CD4-positive, alpha-beta T cell treated with Interleukin-15 for 1 hour (primary cell): ENCODE results near the gene CNKSR1.

Experiments
- DNase-seq: peaks from one replicate; pipeline ENCODE4 v3.0.0-alpha.2; 2020

The CNKSR1 gene, protein sequence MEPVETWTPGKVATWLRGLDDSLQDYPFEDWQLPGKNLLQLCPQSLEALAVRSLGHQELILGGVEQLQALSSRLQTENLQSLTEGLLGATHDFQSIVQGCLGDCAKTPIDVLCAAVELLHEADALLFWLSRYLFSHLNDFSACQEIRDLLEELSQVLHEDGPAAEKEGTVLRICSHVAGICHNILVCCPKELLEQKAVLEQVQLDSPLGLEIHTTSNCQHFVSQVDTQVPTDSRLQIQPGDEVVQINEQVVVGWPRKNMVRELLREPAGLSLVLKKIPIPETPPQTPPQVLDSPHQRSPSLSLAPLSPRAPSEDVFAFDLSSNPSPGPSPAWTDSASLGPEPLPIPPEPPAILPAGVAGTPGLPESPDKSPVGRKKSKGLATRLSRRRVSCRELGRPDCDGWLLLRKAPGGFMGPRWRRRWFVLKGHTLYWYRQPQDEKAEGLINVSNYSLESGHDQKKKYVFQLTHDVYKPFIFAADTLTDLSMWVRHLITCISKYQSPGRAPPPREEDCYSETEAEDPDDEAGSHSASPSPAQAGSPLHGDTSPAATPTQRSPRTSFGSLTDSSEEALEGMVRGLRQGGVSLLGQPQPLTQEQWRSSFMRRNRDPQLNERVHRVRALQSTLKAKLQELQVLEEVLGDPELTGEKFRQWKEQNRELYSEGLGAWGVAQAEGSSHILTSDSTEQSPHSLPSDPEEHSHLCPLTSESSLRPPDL

DNA sequence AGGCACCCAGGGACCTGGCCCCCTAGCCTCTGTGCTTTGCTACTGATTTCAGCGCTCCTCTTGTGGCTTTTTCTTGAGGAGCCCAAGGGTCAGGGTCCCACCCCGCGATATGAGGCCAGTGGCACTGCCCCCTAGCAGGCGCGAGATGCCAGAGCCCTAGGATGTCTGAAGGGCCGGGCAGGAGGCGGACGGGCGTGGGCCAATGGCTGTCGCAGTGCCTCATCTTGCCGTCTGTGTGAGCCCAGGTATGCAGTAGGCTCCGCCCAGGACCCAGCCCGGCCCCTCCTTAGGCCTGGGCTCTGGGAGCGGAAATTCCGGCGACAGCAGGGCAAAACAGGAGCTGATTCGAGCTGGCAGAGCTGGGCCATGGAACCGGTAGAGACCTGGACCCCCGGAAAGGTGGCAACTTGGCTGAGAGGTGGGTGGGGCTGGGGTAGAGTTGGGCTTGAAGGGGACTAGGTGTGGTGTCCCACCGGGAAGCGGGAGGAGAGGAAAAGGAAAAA is at the start of gene CNKSR1:
TSS of gene CNKSR1 (plus strand) at position 310 of the 503 bp plus-strand sequence. CDS start at position 367, 57 bp downstream.
- DNase-seq, result no peak

DNA sequence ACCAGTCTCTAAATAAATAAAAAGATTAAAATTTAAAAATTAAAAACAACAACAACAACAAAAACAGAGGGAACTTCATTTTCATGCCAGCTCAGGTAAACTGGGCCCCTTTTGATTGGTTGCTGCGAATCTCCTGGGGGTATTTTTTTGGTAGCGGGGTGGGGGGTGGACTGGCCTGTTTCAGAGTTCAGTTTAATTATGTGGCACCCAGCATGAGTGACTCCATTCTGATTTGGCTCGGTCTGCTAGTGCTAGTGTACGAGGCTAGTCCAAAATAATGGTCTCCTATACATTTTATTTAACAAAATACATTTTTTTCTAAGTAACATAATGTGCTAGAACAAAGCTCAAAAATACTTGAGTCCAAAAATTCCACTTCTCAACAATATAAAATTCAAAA is 47.5 kb upstream of the CNKSR1 start:
- no peak for DNase-seq

DNA sequence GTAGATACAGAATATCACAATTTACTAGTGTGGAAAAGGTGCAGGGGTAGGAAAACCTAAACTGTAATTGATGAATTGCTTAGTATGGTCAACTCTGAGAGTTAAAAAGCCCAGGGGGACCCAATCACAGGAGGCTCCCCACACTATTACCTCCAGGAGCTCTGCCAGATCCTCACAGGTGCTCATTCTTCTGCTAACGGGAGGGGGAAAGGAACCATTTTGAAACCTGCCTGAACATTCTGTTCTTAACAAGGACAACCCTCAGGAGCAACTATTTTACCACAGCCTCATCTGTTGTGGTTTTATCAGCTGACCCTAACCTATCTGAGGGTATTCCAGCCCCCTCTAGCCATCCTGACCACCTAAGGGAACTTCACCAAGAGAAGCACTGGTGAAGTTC is 46.6 kb upstream of the CNKSR1 start:
- no peak for DNase-seq

DNA sequence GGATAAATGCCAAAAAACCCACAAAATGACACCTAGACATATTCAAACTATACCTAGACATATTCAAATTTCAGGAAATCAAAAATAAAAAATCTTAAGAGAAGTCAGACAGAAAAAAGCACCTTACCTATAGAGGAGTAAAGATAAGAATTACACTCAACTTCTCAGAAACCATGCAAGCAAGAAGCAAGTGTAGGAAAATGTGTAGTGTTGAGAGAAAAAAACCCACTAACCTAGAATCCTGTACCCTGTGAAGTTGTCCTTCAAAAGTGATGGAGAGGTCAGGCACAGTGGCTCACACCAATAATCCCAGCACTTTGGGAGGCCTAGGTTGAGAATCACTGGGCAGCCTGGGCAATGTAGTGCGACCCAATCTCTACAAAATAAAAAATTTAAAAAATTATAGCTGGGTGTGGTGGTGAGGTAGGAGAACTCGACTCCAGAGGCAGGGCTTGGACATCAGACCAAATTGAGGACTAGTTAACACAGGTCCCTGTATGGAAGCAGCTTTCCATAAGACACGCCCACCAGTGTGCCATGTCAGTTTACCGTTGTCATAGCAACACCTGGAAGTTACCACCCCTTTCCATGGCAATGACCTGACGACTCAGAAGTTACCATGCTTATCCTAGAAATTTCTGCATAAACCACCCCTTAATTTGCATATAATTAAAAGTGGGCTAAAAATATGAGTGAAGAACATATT is 45.0 kb upstream of the CNKSR1 start:
- DNase-seq, result no peak

DNA sequence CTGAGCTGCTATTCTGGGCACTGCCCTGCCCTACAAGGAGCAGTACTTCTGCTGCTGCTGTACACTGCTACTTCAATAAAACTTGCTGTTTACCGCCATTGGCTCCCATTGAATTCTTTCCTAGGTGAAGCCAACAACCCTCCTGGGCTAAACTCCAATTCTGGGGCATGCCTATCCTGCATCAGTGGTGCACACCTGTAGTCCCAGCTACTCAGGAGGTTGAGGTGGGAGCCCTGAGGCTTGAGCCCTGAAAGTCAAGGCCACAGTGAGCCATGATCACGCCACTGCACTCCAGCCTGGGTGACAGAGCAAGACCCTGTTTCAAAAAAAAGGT is 44.5 kb upstream of the CNKSR1 start:
- DNase-seq, result no peak

DNA sequence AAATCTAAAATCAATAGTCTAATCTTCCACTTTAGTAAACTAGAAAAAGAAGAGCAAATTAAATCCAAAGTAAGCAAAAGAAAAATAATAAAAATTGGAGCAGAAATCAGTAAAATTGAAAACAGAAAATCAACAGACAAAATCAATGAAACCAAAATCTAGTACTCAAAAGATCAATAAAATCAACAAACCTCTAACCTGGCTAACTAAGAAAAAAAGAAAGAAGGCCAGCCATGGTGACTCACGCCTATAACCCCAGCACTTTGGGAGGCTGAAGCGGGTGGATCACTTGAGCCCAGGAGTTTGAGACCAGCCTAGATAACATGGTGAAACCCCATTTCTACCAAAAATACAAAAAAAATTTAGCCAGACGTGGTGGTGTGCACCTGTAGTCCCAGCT is 42.8 kb upstream of the CNKSR1 start:
- DNase-seq, result no peak

DNA sequence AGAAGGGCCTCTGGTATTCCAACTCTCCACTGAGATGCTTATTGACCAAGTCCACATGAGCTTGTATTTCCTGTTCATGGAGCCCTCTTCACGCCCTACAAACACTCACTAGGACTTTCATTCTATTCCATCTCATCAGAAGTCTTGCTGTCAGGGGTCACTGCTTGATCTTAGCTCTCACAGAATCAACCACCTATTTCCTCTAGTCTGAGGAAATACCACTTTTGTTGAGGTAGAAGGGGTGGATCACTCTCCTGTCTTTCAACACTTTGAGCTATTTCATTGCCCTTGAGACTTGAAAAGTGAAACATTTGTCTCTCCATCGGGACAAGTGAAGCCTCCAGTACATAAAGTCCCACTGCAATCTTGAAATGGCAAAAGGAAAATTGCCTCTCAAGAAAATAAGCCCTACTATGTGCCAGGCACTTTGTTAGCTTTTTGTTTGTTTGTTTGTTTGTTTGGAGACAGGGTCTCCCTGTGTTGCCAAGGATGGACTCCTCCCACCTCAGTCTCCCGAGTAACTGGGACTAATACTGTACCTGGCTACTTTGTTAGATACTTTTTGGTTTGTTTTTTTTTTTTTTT is 38.2 kb upstream of the CNKSR1 start:
- DNase-seq, result no peak

DNA sequence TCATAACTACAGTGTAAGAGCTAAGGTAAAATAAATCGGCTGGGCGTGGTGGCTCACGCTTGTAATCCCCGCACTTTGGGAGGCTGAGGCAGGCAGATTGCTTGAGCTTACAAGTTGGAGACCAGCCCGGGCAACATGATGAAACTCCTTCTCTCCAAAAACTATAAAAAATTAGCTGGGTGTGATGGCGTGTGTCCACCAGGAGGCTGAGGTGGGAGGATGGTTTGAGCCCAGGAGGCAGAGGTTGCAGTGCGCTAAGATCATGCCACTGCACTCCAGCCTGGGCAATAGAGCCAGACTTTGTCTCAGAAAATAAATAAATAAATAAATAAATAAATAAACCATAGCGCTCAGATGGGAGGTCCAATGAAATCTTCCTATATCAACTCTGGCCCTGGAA is 35.1 kb upstream of the CNKSR1 start:
- no peak for DNase-seq

DNA sequence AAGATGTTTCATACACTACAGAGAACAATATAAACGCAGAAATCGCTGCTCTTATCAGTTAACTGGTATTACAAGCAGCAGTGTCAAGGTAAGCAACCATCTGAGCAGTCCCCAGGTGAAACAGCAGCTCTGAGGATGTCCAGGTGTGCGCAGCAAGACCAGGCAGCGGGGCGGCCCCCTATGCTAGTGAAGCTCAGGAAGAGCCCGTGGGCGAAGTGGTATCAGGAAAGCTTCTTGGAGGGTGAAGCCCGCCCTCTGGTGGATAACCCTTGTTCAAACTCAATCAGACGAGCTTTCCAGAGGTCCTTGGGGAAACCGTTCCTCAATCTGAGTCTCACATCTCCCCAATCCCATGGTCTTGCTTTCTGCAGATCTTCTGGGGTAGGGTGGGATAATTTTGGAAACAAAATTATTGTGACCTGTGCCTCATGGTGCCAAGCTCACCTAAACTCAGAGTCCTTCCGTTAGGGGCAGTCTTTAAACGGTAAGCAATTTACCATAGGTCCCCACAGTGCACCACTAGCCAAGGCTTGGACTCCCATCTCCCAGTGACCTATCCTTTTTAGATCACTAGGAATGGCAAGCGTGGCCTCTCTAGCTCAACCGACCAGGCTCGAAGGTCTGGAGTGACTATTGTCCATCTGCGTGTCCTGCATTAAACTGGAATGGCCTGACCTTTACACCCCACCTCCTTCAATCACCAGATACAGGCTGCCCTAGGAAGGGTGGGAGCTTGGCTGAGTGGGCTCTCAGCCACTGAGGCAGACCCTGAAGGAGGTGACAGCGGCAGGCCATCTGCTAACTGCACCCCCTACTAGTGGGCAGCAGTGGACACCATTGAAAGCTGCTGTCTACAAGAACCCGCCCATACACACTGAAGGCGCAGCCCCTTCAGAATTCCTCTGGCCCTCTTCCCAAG is 32.0 kb upstream of the CNKSR1 start:
- DNase-seq, result peak; percentile 75

DNA sequence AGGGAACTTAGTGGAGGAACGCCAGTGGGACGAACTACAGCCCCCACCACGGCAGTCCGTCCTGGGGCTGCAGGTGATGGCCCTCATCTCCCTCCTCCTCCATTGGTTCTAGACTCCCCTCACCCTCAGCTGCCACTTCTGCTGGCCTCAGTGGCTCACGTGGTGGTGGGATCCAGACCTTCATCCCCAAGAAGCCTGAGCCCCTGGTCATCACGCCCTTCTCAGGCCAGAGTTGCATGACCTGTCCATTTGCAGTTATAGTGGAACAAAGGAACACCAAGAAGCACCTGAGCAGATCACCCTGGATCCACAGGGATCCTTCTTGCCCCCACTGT is 31.4 kb upstream of the CNKSR1 start:
- DNase-seq, result no peak

DNA sequence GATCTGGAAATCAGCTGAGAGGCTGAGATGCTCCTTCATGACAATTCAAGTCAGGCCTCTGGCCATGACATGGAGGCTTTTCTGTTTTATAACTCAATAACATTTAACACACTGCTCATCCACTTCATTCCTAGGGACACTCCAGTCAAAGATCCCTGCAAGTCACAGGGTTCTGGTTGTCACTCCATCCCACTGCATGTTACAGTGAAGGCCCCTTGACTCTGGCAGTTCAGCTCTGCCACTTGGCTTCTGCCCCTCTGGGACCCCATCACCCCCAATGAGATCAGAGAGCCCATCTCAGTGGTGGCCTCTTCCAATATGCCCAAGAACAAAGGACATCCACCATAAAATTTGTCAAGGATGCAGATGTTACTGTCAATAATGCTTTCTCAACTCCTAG is 28.4 kb upstream of the CNKSR1 start:
- DNase-seq, result no peak

DNA sequence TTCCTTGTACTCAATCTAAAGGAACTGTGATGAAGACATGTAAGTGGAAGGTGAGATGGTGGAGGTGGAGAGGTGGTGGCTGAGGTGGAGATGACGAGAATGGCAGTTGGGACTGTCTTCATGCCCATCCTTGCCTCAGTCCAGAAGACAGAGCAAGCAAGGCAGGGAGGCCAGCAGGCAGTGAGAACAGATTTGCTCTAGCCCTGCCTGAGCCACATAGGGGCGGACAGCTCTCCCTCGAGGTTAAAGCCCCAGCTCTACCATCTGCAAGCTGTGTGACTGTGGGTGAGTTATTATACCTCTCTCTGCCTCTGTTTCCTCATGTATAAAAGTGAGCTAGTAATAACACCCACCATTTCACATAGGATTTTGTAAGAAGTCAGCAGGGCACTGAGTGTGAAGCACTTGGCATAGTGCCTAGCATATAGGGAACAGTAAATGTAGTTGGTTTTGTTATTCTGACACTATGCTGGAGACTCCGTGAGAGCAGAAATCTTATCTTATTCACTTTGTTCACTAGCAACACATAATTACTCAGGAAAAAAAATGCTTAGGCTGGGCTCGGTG is 23.2 kb upstream of the CNKSR1 start:
- no peak for DNase-seq

DNA sequence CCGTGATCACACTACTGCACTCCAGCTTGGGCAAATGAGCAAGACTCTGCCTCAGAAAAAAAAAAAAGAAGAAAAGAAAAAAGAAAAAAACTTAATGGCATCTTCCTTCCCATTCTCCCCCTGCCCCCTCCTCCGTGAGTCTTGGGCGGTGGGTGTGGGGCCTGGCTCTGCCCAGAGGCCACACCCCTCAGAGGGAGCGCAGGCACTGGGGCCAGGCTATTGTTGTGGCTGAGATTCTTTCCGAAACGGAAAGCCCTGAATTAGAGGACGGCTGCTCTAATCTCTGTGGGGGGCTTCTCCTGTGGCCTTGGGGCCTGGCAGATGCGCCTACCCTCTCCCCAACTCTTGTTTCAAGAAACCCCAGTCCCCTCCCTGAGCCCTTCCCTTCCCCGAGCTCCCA is 22.5 kb upstream of the CNKSR1 start:
- no peak for DNase-seq

DNA sequence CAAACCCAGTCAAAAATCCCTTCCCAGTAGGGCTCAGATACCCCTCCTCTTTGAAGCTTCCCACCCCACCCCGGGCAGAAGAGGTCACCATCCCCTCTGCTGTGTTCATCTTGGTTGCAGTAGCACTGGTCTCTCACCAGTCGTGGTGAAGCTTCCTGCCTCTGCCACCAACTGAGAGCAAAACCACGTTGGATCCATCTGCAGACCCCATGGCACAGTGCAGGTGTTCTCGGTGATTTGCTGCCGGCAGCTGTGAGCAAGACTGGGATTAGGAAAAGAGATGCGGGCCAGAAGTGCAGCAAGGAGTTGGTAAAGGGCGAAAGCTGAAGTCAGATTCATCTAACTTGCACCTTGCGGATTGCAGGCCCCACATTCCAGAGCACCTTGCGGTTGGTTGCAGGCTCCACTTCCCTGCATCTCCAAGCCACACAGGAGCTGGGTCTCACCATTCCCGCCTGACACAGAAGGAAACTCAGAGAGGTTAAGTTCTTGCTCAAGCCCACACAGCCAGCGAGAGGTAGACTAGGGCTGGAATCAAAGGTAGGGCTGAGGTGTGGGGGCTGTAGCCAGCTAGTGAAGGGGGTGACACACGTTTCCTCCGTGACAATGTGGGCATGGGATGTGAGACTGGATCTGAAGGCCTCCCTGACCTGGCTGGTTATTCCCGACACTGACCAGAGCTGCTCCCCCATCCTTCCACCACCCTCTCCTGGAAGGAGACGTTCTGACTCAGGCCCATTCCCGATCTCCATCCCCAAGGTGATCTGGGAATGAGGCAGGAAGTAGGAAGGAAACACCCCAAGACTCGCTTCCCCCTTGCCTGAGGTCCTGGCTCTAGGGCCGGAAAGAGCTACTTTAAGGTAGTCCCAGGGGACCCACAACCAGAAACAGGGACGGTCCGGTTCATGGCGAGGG is 21.7 kb upstream of the CNKSR1 start:
- DNase-seq, result no peak

DNA sequence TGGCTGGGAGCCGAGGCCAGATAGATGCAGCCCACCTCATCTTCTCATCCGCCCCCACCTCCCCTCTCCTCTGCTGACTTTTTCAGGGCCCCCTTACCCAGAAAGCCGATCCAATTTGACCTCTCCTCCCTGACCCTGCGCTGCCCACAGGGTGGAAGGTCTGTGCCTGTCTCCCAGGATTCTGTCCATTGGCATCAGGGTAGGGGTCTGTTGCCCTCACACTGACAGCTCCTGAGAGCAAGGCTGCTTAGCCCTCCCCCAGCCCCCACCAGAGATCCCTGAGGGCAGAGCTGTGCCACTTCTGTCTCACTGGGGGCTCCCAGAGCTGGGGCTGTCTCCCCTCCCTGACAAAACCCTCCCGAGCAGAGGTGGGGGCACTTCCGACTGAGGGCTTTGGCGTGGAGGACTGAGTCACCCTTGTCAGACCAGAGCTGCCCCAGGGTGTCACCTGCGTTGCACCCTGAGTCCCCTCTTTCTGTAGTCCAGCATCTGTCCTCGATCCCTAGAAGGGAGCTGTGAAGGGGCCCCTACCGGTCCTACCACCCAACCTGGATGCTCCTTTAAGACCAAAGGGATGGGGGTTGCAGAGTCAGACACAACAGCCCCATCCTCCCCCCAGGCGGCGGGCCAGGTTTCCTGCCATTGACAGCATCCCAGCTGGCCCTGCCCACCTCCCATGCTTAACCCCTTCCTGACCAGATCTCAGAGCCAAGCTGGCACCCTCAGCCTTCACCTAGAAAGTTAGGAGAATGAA is 20.8 kb upstream of the CNKSR1 start:
- DNase-seq, result no peak

DNA sequence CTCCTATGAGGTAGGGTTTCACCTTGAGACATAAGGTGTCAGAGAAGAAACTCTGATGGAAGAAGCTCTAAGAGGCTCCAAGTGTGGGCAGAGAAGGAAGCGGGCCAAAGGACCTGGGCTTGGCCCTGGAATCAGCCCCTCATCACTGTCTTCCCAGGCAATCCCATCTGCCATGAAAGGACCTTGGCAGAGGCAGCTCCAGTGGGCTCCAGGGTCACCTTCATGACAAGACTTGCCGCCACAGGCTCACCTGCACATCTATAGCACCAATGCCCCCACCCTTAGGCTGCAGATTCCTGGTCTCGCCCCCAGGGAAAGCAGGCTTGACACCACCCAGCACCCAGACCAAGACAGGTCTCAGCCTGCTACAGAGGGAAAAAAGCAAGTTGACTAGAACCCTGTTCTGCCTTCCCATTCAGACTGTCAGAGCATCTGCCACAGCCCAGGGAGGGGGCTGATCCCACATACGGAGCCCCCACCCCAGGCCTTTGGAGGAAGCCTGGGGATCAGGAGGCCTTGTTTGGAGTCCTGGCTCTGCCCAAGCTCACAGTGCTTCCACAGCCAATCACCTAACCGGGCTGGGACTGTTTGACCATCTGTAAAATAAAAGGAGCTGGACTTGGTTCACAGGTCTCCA is 18.9 kb upstream of the CNKSR1 start:
- DNase-seq, result no peak

DNA sequence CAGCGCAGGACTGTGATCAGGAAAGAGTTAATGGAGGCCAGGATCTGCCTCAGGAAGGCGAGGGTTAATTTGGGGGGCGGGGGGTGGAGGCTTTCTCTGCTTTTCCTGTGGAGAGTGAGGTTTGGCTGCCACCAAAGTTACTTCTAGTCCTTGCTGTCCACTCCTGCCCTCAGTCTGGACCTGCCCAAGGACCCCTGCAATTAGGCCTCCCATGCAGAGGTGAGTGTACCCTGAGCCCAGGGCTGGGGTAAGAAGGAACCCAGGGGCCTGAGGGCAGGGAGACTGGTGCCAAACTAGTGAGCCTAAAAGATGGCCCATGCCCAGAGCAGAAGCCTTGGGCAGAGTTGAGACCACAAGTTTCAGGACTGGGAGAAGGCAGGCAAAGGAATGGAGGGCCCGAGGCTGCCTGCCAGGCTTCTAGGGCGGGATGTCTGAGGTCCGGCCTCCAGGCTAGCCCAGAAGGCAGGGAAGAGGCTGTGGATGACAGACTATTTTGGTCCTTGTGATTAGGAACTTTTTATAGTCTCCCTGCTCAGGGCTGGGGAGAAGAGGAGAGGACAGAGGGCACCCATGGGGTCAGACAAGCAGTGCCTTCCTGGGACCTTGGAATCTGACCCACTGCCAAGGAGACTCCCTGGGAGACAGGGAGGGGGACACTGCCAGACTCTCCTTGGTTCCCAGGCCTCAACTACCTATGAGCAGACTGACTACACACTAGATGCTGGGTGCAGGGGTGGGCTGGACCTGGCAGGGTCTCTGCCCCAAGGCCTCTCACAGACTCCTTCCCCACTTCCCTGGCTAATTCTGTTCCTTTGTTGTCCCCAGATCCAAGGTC is 18.2 kb upstream of the CNKSR1 start, which contains the start of gene FAM110D:
TSS of gene FAM110D (plus strand) at position 172 of the 835 bp plus-strand sequence. CDS start 2,213 bp downstream, outside the sequence.
- DNase-seq, result no peak

DNA sequence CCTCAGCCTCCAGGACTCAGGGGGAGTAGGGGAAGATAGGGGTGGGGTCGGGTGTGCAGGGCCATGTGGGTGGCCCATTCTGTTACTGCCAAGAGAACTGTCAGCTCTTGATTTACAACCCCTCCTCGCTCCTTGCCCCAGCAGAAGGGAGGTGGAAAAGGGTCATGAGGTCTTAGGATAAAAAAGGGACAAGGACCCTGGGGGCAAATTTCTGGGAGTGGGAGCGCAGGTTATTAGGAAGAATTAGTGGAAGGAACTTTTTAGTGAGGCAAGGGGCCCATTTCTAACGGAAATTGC is 17.6 kb upstream of the CNKSR1 start:
- DNase-seq, result no peak
